Colonic mucosa (tissue), 4 donors: ENCODE measurements around the gene SUGCT. TPM values are rescaled to one million over a fixed set of nuclear protein-coding genes. Genes with fewer than 3 reads are reported as not detected.

Experiments used
- DNase-seq: peaks from one replicate; pipeline ENCODE4 v3.0.0-alpha.2; 2020
- H3K27ac ChIP-seq: fragments of 200-600 bp; one replicate; pipeline ENCODE4 v1.8.0; 2021
- H3K27me3 ChIP-seq: fragments of 200-600 bp; one replicate; pipeline ENCODE4 v1.8.0; 2021
- H3K36me3 ChIP-seq: fragments of 200-600 bp; one replicate; pipeline ENCODE4 v1.8.0; 2021
- H3K4me1 ChIP-seq: fragments of 200-600 bp; one replicate; pipeline ENCODE4 v1.8.0; 2021; ENCODE audit warnings: mild to moderate bottlenecking
- H3K4me3 ChIP-seq: fragments of 200-600 bp; one replicate; pipeline ENCODE4 v1.8.0; 2021
- H3K9ac ChIP-seq, 2 donors: one replicate each; pipeline ENCODE4 v1.7.0; 2013; ENCODE audit warnings: control low read depth in 2 of 2, low read depth in 2 of 2, low read length in 2 of 2
- H3K9me3 ChIP-seq: fragments of 200-600 bp; one replicate; pipeline ENCODE4 v1.8.0; 2021
- intact Hi-C: fragments of 100-400 bp; cut with DNase I; formaldehyde crosslinking; loops from one replicate; pipeline ENCODE4 v1.14.1; 2022
- total RNA-seq, 2 donors: library from RNA; stranded (reverse); fragmentation: NEBNext Ultra II Directional in 1 of 2; extraction: Animal tissue kit (Norgen Biotek cat#: 25700) in 1 of 2; gene quantifications; one replicate each; pipeline ENCODE4 v1.2.1, GENCODE V29; 2021
- TF ChIP-seq, protein P1 (sequence below): fragments of 200-600 bp; IDR thresholded peaks from one replicate; pipeline ENCODE4 v1.8.0; 2022; ENCODE audit warnings: antibody characterized with exemption, mild to moderate bottlenecking
- donor health status: healthy.
- donor health status: DM: no; HTN: no; CAD: no.
- donor health status: DM: no; HTN: no; CAD: no.

Gene SUGCT
- total RNA-seq, 2 donors from 2014 or later: 3.6 to 15.1 TPM

DNA sequence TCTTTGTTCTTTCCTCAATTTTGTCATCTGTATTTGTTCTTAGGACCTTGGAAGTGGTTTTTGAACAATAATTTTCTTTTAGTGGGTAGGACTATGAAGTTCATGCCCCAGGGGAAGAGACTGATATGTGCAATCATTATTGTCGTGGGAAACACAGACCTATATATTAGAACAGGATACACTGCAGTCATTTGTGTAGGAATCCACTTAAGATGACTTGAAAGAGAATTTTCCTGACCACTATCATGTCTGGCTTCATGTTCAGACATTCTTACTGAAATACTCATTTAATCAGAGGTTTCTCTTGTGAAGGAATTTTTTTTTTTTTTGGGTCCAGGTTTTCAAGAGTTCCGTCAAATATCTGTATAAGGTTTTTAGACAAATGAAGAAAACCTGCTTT lies 163.6 kb downstream of the SUGCT start:
- H3K9ac ChIP-seq: no peak overlapping the region
- no peak overlapping the region for H3K27ac ChIP-seq
- no peak for DNase-seq
- no peaks in the 10 kb centered on the region for H3K27me3 ChIP-seq
- H3K36me3 ChIP-seq: no peaks in the 10 kb centered on the region
- no peaks in the 10 kb centered on the region for H3K4me1 ChIP-seq
- TF ChIP-seq, protein P1, sequence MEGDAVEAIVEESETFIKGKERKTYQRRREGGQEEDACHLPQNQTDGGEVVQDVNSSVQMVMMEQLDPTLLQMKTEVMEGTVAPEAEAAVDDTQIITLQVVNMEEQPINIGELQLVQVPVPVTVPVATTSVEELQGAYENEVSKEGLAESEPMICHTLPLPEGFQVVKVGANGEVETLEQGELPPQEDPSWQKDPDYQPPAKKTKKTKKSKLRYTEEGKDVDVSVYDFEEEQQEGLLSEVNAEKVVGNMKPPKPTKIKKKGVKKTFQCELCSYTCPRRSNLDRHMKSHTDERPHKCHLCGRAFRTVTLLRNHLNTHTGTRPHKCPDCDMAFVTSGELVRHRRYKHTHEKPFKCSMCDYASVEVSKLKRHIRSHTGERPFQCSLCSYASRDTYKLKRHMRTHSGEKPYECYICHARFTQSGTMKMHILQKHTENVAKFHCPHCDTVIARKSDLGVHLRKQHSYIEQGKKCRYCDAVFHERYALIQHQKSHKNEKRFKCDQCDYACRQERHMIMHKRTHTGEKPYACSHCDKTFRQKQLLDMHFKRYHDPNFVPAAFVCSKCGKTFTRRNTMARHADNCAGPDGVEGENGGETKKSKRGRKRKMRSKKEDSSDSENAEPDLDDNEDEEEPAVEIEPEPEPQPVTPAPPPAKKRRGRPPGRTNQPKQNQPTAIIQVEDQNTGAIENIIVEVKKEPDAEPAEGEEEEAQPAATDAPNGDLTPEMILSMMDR: no peak
- H3K4me3 ChIP-seq: no peak overlapping the region
- no peaks in the 10 kb centered on the region for H3K9me3 ChIP-seq
- intact Hi-C loops: no loop called here

DNA sequence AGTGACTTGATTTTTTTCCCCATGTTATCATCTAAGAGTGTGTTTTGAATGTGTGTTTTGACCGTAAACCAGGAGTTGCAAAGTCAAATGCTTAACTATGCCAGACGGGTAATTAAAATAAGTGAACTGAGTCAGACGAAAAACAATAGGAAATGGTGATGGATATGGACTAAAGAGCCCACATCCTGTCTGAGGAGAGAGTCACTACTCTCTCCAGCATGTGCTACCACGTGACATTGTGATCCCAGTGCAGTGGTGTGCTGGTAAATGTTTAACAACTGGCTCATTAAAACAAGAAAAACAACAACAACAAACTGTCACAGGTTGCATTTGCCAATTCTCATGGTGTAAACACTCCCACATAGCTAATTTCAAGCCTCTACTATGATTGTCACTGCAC lies 164.3 kb downstream of the SUGCT start:
- H3K9ac ChIP-seq: no peak overlapping the region
- H3K4me1 ChIP-seq: no peaks in the 10 kb centered on the region
- no peak overlapping the region for H3K27ac ChIP-seq
- H3K36me3 ChIP-seq: no peaks in the 10 kb centered on the region
- intact Hi-C loops: no loop called here
- no peak for DNase-seq
- H3K9me3 ChIP-seq: no peaks in the 10 kb centered on the region
- no peak overlapping the region for H3K4me3 ChIP-seq
- no peaks in the 10 kb centered on the region for H3K27me3 ChIP-seq
- TF ChIP-seq, protein P1: no peak

DNA sequence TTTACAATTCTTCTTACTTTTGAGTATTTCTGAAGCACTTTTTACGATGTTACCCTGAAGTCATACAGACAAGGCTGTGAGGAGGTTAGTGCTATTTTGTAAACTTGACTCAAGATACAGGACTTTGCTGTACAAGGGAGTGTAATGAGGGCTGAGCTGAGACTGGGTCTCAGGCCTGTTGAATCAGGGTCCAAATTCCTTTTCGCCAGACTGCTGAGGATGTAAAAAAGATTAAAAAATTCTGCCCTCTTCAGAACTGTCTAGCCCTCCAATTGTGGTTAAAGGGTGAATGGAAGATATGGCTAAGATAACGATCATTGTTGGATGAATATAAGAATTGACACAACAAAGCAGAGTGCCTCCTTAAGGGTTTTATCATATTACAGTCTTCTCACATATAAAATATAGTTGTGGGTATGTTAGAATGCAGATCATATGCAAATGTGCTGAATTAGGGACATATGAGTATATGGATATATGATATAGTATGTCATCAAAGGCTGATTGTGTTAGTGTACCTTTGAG lies 165.4 kb downstream of the SUGCT start:
- Histone ChIP-seq H3K9me3 (no peaks in the 10 kb centered on the region), H3K9ac (no peak overlapping the region), H3K4me1 (no peaks in the 10 kb centered on the region), H3K4me3 (no peak overlapping the region), H3K36me3 (no peaks in the 10 kb centered on the region), H3K27ac (no peak overlapping the region), H3K27me3 (no peaks in the 10 kb centered on the region)
- DNase-seq: no peak
- intact Hi-C loops: no loop called here
- TF ChIP-seq, protein P1: no peak

DNA sequence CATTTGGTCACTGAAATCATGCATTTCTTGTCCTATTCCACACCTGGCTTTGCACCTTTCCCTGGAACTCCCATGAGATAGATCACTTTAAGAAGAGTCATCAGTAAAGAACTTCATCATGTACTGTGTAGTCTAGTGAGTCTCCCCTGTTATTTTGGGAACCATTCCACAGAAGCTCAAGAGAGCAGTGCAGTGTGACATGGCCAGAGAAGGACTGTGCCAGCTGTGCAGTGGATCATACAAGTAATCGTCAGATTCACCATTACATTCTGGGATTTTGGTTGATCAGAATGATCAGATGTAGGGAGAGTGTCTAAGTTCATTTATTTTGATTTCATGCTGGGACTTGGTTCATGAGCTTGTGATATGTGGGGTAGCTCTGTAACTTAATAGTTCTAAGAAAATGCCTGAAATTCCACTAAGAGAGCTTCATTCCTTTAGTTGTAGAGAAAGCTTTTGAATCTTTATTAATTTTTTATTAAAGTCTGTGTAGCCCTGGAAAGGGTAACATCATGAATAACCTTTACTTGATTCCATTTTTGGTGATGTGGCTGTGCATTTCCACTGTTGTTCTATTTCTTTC lies 166.8 kb downstream of the SUGCT start:
- Histone ChIP-seq H3K36me3 (no peaks in the 10 kb centered on the region), H3K4me1 (no peaks in the 10 kb centered on the region), H3K4me3 (no peak overlapping the region), H3K27me3 (no peaks in the 10 kb centered on the region), H3K9me3 (no peaks in the 10 kb centered on the region), H3K9ac (no peak overlapping the region), H3K27ac (no peak overlapping the region)
- DNase-seq: no peak
- intact Hi-C loops: no loop called here
- TF ChIP-seq, protein P1: no peak

DNA sequence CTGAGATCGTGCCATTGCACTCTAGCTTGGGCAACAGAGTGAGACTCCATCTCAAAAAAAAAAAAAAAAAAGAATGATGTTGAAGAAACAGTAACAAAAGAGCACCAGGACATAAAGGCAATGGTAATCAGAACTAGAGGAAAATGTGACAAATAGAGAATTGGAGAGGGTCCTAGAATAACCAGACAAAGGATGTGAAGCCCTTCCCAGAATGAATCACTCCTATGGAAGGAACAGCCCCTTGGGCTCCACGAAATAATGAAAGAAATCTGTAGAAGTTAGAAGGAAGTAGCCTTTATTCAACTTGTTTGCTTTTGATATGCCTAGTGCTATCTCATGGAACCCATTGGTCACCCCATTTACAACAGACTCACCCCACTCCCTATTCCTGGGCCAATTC lies 169.2 kb downstream of the SUGCT start:
- Histone ChIP-seq H3K4me3 (no peak overlapping the region), H3K36me3 (no peaks in the 10 kb centered on the region), H3K27me3 (no peaks in the 10 kb centered on the region), H3K27ac (no peak overlapping the region), H3K9me3 (no peaks in the 10 kb centered on the region), H3K4me1 (no peaks in the 10 kb centered on the region), H3K9ac (no peak overlapping the region)
- DNase-seq: no peak
- intact Hi-C loops: no loop called here
- TF ChIP-seq, protein P1: no peak
